ENCODE results near the gene DCST1. TPM values are rescaled to one million over a fixed set of nuclear protein-coding genes. Genes with fewer than 3 reads are reported as not detected.

Gene DCST1
- total RNA-seq, 1 donor from 2014 or later: not detected

DNA sequence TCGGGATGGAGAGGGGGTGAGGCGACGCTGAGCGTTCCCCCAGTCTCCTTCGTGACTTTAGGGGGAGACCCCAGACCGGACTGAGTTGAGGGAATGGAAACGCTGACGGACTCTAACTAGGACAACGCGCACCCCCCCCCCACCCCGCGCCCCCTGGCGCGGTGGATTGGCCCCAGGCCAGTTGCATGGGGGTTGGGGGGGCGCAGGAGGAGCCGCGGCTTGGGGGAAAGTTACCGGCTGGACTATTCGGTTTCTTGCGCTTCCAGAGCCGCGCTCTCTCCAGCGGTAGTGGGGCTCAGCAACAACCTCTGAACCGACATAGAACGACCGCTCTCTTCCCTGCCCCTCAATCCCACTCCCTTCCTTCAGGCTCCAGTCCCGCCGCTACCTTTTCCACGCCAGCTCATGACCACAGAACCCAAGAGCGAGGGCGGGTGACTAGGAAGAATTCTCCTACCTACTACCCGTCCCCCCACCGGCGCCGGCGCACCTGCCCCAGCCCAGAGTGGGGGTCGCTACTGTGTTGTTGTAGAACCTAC, 30.3 kb upstream of the DCST1 start:
- no peak for DNase-seq (ENCODE audit: extremely low spot score, unreplicated experiment)
- Mint-ChIP-seq H3K36me3 (no peaks in the 10 kb centered on the region), H3K4me3 (peak overlapping the region; percentile 96), H3K9me3 (no peaks in the 10 kb centered on the region), H3K27ac (peak overlapping the region; percentile 92), H3K27me3 (no peaks in the 10 kb centered on the region), H3K4me1 (ENCODE audit: unreplicated experiment) (peaks cover 22% of the 10 kb centered on the region)
- TF ChIP-seq, protein P1, sequence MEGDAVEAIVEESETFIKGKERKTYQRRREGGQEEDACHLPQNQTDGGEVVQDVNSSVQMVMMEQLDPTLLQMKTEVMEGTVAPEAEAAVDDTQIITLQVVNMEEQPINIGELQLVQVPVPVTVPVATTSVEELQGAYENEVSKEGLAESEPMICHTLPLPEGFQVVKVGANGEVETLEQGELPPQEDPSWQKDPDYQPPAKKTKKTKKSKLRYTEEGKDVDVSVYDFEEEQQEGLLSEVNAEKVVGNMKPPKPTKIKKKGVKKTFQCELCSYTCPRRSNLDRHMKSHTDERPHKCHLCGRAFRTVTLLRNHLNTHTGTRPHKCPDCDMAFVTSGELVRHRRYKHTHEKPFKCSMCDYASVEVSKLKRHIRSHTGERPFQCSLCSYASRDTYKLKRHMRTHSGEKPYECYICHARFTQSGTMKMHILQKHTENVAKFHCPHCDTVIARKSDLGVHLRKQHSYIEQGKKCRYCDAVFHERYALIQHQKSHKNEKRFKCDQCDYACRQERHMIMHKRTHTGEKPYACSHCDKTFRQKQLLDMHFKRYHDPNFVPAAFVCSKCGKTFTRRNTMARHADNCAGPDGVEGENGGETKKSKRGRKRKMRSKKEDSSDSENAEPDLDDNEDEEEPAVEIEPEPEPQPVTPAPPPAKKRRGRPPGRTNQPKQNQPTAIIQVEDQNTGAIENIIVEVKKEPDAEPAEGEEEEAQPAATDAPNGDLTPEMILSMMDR (conservative IDR thresholded peaks at IDR 0.05): no peak

DNA sequence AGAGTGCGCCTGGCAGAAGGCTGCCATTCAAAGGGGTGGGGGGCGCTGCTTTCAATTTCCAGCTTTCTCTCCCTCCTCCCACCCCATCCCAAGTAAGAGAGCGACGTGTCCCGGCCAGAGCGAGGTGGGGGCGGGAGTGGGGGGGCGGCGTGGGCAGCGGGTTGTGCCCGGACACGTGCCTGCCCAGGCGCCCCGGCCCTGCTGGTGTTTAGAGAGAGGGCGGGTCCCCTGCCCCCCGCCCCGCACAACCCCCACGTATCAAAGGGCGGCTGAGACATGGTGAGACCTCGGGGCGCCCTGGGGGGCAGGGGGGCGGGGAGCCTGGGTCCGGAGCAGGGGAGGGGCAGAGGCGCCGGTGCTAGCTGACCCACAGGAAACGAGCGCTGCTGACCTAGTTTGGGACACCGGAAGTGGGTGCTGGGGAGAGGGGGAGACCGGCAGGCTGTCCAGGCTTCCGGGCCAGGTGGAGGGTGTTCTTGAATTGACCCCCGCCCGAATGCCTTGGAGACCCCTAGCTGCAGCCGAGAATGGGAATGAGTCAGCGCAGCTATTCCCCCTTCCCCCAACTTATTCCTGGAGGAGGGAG, 29.8 kb upstream of the DCST1 start:
- TF ChIP-seq, protein P1 (conservative IDR thresholded peaks at IDR 0.05): no peak
- H3K36me3 Mint-ChIP-seq: no peaks in the 10 kb centered on the region
- peaks cover 20% of the 10 kb centered on the region for H3K4me1 Mint-ChIP-seq (ENCODE audit: unreplicated experiment)
- no peak for DNase-seq (ENCODE audit: extremely low spot score, unreplicated experiment)
- no peaks in the 10 kb centered on the region for H3K27me3 Mint-ChIP-seq
- peak overlapping the region; percentile 92 for H3K27ac Mint-ChIP-seq
- H3K9me3 Mint-ChIP-seq: no peaks in the 10 kb centered on the region
- peak overlapping the region; percentile 96 for H3K4me3 Mint-ChIP-seq

DNA sequence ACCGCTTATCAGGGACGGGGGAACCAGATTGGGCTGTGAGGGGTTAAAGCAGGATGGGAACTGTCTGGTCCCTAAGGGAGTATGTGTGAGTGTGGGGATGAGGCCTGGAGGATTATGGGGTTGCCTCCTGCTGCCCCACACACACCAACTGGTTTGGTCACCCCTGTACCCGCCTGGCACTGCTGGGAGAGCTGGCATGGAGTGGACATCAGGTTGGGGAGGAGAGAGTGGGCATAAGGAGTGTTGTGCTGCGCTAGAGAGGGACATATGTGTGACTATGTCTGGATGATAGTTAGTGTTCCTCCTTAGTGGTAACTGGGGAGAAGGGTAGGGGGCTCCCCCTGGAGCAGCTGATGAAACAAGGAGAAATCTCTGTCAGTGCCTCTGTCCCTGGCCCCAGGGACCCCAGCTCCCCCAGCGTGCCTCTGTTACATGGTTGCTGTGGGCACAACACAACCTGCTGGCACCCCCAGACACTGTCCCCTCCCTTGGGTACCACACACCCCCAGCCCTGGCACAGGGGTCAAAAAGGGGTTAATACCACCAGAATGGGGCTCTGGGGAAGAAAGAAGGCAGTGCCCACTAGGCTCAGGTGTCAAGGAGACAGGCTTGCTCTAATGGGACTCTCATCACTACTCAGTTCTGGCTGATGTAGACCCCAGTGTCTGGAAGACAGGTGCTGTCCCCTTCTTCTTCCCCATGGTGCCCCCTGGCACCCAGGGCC, 29.1 kb upstream of the DCST1 start:
- Mint-ChIP-seq H3K9me3 (no peaks in the 10 kb centered on the region), H3K36me3 (no peaks in the 10 kb centered on the region), H3K27me3 (no peaks in the 10 kb centered on the region), H3K4me1 (ENCODE audit: unreplicated experiment) (peaks cover 16% of the 10 kb centered on the region), H3K27ac (peak overlapping the region; percentile 87), H3K4me3 (peak overlapping the region; percentile 89)
- DNase-seq (ENCODE audit: extremely low spot score, unreplicated experiment): no peak
- TF ChIP-seq, protein P1 (conservative IDR thresholded peaks at IDR 0.05): no peak

DNA sequence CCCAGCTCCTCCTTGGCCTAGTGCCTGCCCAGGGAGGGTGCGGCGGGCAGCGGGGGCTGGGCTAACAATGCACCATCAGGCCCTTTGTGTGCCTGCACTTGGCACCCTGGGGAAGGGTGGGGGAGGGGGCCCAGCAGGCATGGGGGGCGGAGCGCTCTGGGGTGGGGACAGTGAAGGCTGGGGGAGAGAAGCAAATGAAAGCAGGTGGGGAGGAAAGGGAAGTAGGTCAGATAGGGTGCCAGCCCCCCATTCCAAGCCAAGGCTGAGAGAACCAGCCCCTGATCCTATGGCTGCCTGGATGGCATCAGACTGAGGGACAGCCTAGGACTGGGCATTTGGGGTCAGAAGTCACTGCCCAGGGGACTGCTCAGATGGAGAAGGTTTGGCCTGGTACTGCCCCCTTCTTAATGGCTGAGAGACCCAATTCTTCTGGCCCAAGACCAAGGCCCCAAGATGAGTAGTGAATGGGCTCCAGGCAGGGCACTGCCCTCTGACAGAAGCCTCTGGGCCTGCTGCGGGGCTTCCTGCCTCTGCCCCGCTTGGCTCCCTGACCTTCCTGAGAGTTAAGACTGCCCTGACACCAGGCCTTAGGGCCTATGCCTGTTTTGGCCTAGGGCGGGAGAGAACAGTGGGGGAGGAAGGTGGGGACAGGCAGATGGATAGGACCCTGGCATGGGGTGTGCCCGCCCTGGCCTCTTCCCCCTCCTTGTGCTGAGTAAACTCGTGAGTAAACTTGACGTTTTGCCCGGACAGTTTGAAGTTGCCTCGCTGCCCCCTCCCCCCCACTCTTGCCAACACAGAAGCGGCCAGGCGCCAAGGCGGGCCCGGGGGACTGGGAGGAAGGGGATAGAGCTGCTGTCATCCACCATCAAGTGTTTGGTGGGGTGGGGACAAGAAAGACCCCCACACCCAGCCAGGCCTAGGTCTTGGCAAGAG, 28.3 kb upstream of the DCST1 start:
- Mint-ChIP-seq H3K27ac (no peak overlapping the region), H3K27me3 (no peaks in the 10 kb centered on the region), H3K9me3 (no peaks in the 10 kb centered on the region), H3K36me3 (no peaks in the 10 kb centered on the region), H3K4me1 (ENCODE audit: unreplicated experiment) (peaks cover 21% of the 10 kb centered on the region), H3K4me3 (peak overlapping the region; percentile 55)
- TF ChIP-seq, protein P1 (conservative IDR thresholded peaks at IDR 0.05): no peak
- no peak for DNase-seq (ENCODE audit: extremely low spot score, unreplicated experiment)

DNA sequence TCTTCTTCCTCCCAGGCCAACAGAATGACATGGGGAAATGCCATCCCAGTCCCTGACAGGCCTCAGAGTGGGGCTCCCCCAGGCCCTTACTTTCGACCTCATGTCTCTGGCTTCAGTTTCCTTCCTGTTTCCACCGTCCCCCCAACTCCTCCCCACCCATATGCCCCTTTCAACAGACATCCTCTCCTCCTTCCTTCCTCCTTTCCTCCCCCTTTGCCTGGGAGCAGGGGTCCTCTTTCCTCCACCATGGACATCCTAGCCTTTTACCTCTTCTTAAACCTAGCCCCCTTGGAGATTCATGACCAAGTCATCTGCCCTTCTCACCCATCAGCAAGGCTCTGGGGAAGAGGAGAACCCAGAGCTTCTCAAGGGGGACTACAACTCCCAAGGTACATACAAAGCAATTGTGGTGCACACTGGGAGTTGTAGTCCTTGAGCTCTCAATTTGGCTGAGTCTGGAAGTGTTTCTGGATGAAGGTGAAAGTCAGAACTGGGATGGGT, 27.0 kb upstream of the DCST1 start:
- DNase-seq (ENCODE audit: extremely low spot score, unreplicated experiment): no peak
- Mint-ChIP-seq H3K4me1 (ENCODE audit: unreplicated experiment) (peaks cover 26% of the 10 kb centered on the region), H3K36me3 (no peaks in the 10 kb centered on the region), H3K9me3 (no peaks in the 10 kb centered on the region), H3K4me3 (peak overlapping the region; percentile 81), H3K27me3 (no peaks in the 10 kb centered on the region), H3K27ac (peak overlapping the region; percentile 83)
- TF ChIP-seq, protein P1 (conservative IDR thresholded peaks at IDR 0.05): no peak

Data from type B pancreatic cell (in vitro differentiated cells).